Measurements from ENCODE around the gene DAB2IP.
"Not testable (repeated sequence)": the region's sequence is repeated elsewhere in the genome, so short reads cannot be mapped to it uniquely, and the experiment has no call there.

Gene DAB2IP

DNA sequence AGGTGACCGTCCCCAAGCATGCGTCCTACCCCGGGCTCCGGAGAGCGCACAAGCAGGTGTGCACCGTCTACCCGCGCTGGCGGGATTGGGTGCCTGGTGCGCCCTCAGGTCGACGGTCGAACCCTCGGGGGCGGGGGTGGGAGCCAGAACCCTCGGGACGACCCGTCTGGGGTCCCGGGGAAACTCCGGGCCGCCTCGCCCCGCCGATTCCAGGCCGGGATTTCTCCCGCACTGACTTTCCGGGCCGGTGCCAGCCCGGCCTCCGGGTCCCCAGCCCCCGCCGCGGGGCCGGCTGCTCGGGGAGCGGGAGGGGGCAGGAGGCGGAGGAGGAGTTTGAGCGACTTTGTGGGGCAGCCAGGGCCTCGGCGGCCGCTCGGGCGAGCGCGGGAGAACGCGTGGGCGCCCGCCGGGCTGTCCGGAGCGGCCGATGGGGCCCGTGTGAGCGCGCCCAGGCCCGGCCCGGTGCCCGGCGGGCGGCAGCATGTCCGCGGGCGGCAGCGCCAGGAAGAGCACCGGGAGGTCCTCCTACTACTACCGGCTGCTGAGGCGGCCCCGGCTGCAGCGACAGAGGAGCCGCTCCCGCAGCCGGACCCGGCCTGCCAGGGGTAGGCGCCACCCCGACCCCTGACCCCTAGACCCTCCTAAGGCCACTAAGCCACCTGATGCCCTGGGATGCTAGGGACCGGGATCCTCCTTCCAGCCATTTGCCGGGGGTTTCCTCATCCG is at the start of gene DAB2IP:
Gene DAB2IP, plus strand, starts transcription at position 340 of the 726 bp plus-strand sequence. Its CDS starts 142 bp downstream, at position 482.
- DNase-seq (ENCODE audit: low read depth) = no peak

DNA sequence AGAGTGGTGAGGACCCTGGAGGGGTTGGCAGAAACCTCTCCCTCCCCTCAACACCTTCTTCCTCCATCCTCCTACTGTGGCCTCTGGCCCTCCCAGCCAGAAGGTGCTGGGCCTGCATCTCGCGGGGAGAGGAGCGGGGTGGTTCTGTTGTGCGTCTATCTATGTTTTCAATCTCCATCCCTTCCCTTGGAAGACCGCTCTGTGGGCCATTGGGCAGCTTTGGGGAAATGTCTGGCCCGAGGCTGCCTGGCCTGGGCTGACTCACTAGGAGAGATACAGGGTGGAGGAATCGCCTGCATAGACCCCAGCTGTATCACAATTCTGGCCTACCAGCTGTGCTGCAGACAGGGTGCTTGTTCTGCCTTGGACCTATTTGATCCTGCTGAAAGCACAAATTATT is 48.4 kb upstream of the DAB2IP start:
- DNase-seq (ENCODE audit: low read depth) = no peak

DNA sequence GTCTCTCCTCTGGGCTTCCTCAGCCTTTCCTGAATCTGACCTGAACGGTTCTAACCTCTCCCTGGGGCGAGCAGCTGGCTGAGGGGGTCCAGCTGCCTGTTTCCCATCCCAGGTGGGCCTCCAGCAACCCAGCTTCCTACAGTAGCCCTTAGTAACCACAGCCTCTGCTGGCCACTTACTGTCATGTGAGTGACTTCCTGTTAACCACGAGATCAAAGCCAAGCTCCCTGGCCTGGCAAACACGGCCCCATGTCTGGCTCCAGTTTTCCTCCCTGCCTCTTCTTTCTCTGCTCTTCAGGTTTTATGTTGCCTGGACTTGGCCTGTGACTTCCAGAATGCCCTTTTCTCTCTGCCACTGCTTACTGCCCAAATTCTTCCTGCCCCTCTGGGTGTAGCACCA is 47.2 kb upstream of the DAB2IP start:
- no peak for DNase-seq (ENCODE audit: low read depth)

DNA sequence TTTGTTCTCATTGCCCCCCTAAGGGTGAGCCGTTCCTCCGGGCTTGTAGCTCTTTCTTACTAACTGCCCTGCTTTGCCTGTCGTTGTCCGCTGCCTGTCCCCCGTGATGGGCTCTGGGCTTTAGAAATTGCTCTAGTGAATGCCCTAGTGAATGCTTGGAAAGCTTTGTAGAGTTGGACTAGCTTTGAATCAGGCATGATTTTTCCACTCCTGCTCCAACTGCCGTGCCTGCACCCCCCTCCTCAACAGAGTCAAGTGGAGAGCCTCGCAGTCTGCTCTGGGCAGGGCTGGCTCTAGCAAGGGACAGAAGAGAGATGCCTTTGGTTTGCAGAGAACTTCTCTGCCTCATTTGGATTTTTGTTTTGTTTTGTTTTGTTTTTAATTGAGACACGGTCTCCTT is 46.8 kb upstream of the DAB2IP start:
- no peak for DNase-seq (ENCODE audit: low read depth)

DNA sequence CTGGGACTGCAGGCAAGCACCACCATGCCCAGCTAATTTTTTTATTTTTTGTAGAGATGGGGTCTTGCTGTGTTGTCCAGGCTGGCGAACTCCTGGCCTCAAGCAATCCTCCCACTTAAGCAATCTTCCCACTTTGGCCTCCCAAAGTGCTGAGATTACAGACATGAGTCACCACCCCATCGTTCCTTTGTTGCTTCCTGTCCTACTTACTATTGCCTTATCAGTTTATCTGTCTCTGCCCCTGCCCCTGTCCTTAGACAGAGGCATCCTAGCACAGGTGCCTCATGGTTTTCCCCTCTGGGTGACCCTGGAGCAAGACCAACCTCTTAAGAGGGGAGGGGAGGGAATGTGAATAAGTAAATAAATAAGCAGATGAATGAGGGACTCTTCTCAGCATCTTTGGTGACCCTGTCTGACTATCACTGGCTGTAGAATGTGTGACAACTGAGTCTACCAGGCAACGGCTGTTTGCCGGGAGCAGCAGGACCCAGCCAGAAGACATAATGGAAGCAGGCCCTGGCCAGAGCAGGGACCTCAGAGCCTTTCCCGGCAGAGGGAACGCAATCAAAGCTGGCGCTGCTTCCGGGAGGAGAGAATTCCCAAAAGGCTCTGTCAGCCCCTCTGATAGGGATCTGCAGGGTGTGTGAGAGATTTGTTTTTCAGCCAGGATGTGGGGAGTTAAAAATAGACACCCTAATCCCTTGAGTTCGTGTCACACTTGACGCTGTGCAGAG is 43.8 kb upstream of the DAB2IP start:
- DNase-seq (ENCODE audit: low read depth) = no peak

DNA sequence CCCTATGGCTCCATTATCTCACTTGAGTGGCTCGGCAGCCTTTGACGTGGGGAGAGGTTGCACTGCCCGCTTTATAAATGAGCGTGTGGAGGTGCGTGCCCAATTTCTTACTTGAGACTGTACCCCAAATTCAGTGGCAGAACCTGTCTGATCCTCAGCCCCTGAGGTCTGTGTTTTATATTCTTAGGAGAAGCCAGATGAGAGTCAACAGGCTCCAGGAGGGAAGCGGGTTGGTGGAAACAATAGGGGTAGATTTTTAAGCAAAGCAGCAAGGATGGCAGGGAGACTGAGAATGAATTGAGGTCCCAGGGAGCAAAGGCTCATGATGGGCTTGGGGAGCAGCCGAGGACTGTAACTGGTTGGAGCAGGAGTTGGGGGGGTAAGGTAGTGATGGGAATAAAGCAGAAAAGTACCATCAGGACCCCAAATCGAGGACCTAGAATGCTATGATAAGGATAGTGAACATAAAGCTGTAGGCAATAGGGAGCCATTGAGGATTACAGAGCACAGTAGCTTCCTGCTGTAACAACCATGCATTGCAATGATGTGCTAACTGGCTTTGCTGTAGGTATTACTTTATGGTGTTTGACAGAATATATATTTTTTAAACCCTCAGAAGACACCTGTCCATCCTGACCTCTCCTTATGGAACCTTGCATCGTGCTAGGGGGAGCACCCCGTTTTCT is 43.1 kb upstream of the DAB2IP start:
- no peak for DNase-seq (ENCODE audit: low read depth)

DNA sequence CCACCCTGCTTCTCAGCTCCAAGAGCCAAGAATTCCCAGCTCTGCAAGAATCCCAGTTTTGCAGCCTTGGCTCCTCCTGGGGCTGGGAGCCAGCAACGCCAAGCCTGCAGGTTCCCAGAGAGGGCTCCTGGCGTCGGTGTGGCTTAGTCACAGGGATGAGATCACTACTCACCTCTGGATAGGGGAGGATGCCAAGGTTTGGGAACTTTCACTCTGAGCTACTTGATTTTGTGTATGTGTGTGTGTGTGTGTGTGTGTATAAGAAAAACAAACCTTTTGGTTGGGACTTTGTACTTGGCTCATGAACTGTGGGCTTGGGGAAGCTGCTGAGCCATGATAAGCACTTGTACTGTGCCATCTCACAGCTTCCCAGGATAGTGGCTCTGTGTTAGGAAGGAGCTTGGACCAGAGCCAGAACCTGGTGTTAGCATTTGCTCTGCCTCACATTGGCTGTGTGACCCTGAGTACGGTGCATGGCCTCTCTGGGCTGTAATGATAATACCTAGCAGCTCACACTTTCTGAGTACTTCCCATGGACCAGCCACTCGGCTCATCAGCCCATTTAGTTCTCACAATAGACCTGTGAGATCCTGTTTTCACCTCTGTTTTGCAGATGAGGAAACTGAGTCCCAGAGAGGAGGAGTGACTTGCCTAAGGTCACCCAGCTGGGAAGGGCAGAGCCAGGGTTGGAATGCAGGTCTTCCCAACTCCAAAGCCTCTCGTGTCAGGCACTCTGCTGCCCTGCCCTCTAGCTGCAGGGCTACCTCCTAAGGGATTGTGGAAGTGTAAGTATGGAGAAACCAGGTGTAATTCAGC is 41.4 kb upstream of the DAB2IP start:
- DNase-seq (ENCODE audit: low read depth) = no peak

DNA sequence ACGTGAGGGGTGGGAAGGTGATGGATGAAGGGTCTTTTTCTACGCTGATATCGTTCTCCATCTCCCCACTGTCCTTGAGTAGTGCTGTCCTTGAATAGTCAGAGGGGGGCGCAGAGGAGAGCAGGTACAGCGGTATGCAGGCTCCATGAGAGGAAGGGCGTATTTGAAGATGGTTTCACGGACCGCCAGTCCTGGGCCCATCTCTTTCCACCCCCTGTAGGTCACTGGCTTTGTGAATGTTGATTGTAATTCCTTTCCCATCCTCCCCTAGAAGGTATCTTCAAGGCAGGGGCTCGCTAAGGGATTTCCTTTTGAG is 40.8 kb upstream of the DAB2IP start:
- DNase-seq (ENCODE audit: low read depth) = no peak

DNA sequence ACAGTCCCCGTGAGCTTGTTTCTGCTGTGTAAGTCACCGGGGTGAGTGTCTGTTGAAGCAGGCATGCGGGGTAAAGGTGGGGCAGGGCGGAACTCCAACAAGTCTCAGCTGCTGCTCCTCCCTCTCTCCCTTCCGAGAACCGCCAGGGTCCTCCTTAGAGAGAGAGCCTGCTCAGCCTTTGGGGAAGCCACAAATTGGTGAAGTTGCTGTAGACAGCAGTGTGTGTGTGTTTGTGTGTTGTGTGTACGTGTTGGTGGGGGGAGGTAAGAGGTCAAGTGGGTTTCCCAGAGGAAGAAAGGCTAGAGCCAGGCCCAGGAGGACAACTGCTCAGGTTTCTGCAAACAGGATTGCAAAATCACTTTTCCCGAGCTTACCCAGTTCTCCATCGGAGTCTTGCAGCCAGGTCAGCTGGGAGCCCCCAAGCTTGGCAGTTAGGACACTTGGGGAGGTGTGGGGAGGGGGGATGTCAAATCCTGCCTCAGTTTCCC is 38.9 kb upstream of the DAB2IP start:
- DNase-seq (ENCODE audit: low read depth) = no peak

DNA sequence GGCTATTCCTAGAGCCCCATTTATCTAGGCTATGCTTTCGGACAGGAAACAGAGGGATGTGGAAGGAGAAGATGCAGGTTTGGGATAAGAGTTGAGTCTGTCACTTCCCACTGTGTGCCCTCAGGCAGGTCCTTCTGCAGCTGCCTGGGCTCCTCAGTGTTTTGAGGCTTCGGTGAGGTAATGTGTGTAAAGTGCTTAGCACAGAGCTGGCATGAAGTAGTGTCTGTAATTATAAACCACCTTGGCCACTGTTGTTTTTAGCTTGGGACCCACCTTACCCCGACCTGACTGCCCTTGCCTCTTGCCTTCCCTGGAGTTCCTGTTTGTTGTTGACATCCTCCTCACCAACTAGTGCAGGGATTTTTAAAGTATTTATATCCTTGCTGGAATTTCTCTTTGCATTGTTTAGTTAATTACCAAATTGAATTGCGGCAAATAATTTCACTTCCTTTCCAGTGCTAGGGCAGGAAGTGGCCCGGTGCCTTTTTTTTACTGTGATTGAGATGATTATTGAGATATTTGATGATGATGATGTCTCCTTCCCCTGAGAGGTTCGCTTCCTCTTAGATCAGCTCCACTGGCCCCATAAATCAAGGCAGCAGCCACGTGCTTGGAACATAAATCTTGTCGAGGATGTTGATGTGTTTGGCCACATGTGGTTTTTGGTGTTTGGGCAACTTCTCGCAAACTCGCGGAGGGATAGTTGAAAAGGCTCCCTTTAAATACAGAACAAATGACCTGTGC is 38.3 kb upstream of the DAB2IP start:
- no peak for DNase-seq (ENCODE audit: low read depth)

DNA sequence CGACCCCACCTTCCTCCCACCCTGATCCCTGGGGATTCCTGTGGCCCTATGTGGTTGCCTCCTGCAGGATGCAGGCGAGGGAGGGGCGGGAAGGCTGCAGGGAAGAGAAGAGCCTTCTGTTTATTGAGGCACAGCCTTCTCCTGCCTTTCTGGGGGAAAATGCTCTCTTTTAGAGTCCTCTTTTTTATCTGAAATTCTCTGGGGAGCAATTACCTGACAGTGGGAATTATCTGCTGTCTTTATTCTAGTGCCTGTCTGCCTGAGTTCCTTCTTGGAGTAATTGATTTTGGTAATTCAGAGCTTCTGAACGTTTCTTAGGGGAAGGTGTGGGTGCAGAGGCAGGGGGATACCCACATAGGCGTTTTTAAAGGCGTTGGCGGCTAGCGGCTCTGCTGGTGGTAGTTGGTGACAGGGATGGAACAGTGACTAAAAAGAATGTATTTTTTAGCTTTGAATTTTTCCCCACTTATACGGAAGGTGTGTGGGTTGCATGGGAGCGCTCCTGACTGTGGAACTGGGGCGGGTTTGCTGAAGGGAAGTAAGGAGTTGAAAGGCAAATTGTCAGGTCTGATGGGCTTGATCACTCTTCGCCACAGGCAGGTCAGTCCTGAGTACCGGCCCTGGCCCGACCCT is 35.2 kb upstream of the DAB2IP start:
- DNase-seq (ENCODE audit: low read depth) = no peak

DNA sequence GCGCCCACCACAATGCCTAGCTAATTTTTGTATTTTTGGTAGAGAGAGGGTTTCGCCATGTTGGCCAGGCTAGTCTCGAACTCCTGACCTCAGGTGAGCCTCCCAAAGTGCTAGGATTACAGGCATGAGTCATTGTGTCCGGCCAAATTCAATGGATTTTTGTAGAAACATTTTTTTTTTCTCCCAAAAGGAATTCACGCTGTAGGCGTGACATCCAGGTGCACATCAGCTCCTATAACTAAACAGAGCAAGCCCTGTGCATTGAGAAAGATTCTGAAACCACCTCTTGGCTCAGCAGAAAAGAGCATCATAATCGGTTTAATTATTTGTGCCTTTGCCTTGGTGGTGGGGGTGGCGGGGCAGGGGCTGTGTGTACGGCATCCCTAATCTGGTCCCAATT is 32.9 kb upstream of the DAB2IP start:
- DNase-seq (ENCODE audit: low read depth) = no peak

DNA sequence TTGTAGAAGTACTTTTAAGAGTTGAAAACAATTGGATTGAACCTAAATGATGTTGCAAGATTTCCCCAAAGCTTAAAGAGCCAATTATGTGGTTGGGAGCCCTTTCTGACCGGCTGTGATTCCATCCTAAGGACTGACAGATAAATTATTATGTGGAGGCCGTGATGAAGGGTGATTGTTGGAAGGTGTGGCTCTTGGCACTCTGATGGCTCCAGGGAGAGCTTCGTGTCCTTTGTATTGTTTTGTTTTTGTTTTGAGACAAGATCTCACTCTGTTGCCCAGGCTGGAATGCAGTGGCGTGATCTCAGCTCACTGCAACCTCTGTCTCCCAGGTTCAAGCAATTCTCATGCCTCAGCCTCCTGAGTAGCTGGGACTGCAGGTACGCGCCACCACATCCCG is 32.5 kb upstream of the DAB2IP start:
- DNase-seq (ENCODE audit: low read depth) = not testable (repeated sequence)

DNA sequence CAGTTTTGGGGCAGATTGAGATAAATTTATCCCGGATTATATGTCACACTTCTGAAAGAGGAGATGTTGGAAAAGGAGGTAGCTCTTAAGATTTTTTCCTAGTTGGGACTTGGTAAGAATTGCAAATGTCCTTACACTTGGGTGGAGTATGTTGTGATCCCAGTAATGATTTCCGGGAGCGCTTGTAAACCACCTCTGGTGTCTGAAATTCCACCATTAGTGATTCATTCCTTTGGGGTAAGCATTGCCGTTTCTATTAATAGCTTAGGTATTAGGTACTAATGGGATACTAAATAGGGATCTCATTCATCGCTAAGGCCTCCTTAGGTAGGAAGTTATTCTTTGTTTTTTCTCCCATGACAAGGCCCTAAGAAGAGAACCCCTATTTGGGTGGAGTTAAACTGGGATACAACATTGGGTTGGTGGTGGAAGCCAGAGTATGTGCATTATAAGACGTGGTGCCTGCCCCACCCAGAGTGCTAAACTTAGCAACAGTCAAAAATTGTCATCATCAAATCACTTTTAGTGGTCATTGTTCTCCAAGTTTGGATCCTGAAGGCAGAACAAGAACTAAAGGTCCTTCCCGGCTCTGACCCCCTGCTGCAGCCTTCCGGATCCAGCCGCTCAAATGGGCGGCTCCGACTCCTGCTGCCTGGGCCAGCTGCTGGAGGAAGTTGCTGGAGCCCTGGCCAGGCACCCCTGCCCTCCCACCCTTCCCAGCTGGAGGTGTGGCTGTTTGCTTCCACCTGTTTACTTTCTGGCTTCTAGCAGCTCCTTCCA is 31.7 kb upstream of the DAB2IP start:
- no peak for DNase-seq (ENCODE audit: low read depth)

DNA sequence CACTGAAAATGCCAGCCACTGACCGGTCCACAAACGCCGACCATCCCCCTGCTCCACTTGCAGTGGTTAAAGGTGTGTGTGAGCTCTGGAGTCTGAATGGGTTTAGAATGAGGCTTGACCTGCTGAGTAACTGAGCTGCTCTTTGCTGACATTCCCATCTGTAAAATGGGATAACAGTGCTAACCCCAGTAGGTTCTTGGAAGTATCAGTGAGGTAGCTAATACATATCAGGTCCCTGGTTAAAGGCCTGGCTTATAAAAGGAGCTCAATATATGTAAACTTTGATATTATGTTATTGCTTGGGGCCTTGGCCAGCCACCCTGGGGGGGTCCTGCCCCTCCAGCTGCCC is 31.1 kb upstream of the DAB2IP start:
- DNase-seq (ENCODE audit: low read depth) = no peak

DNA sequence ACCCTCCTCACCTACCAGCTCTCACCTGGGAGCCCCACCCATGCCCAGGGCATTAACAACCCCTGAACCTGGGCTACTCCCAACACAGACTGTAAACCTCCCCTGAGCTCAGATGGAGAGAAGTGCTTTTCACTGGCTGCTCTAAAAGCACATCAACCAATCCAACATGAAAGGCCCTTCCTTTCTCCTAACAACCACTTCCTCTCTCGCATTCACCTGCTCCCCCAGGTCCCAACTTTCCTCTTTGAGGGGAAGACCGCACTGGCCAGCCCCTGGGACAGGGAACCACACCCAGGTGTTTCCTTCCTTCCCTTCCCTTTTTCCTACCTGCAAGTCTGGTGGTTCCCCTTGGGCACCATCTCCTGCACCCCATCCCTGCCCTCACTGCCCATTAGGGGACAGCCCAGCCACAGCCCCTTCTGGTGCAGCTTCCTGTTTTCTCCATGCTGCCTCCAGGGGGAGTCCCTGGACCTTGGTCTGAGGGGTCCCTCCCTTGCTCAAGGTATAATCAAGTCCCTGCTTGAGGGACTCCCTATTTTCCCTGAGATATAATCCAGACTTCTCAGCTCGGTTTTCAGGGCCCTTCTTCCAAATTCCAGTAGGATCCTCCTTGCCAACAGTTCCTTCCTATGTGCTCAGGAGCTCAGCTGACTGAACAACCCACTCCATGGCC is 30.5 kb upstream of the DAB2IP start:
- no peak for DNase-seq (ENCODE audit: low read depth)

DNA sequence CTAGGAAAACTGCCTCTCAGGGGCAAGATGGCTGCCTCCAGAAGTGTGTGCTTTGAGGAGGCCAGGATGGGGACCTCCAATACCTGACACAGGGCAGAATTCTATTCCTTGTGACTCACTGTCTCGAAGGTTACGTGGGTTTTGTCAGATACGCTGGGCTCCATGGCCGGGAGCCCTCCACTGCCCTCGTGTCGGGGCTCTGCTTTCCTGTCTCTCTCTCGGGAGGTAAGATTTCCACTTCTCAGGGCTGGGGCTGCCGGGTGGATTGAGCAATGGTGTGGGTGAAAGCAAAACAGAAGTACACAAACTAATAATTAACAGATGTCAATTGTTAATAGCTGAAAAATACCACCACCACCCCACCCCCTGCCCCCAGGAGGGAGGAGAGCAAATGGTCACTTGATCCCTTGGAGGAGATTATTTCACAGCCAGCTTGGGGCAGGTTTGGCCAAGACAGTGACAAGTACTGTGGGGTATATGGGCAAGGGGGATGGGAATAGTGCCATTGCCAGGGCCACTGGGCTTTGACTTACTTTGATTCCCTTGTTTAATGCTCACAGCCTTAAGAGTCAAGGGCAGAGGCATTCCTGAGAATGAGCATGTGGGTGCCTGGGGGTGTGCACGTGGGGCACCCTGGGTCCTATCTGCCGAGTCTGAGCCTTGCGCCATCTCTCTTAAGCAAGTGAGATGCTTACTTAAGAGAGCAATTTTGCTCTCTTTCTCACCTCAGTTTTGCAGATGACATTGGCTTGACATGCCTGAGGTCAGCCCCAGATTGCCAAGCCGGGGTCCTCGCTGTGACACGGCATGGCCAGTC is 28.8 kb upstream of the DAB2IP start:
- DNase-seq (ENCODE audit: low read depth) = no peak

DNA sequence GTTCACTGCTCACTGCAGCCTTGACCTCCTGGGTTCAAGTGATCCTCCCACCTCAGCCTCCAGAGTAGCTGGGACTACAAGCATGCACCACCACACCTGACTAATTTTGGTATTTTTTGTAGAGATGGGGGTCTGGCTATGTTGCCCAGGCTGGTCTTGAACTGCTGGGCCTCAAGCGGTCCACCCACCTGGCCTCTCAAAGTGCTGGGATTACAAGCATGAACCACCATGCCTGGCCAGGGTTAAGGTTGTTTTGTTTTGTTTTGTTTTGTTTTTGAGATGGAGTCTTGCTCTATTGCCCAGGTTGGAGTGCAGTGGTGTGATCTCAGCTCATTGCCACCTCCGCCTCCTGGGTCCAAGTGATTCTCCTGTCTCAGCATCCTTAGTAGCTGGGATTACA is 28.0 kb upstream of the DAB2IP start:
- DNase-seq (ENCODE audit: low read depth) = not testable (repeated sequence)

DNA sequence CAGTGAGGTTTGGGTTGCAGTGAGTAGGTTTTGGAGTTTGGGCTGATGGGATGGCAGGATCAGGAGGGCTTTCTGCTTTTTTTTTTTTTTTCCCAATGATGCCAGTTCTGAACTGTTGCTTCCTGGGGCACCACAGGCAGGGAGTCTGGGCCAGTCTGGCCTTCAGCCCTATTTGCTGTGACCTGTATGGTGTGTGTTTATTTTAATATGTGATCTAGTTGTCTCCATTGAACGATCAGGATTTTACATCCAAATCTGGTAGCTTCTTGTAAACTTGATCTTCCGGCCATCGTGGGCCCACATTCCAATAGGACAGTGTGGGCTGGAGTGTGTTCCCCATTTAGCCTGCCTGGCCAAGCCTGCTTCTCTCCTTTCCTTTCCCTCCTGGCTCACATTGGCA is 25.8 kb upstream of the DAB2IP start:
- no peak for DNase-seq (ENCODE audit: low read depth)
